Activated T-helper 1 cell treated with Interleukin-2 at 50 U/mL for 16 hours (primary cell): Measurements from ENCODE around the gene PCK2.
A peak's percentile ranks its signal among the peaks of the same experiment; 100 is the strongest.
"Not testable (repeated sequence)": the region's sequence is repeated elsewhere in the genome, so short reads cannot be mapped to it uniquely, and the experiment has no call there.

Experiments
- DNase-seq: peaks from one replicate; pipeline ENCODE4 v3.0.0-alpha.2; 2020; ENCODE audit warnings: low read depth

PCK2 gene

GRCh38 chr14:24093901-24094840, at the start of gene PCK2:
TSS of gene PCK2 (plus strand) at chr14:24094311. CDS start at chr14:24094406, 95 bp downstream.
- DNase-seq: peak; percentile 62

- not testable (repeated sequence) for DNase-seq
Observed at GRCh38 chr14:24049002-24049401, 45.1 kb upstream of the PCK2 start.

GRCh38 chr14:24050753-24051152, 43.4 kb upstream of the PCK2 start:
- DNase-seq: not testable (repeated sequence)

- DNase-seq: no peak
Observed at GRCh38 chr14:24051176-24051788, 42.8 kb upstream of the PCK2 start.

- peak; percentile 46 for DNase-seq
Observed at GRCh38 chr14:24051789-24052655, 42.1 kb upstream of the PCK2 start, which contains the start of gene CARMIL3. TSS of gene CARMIL3 (plus strand) at chr14:24052009. CDS start at chr14:24052154, 145 bp downstream.

GRCh38 chr14:24052656-24053547, 41.2 kb upstream of the PCK2 start:
- no peak for DNase-seq

GRCh38 chr14:24053548-24054323, 40.4 kb upstream of the PCK2 start:
- DNase-seq: no peak

- no peak for DNase-seq
Observed at GRCh38 chr14:24054324-24054641, 39.8 kb upstream of the PCK2 start.

GRCh38 chr14:24054646-24055045, 39.5 kb upstream of the PCK2 start:
- DNase-seq: no peak

GRCh38 chr14:24055971-24056799, 37.9 kb upstream of the PCK2 start:
- no peak for DNase-seq

- no peak for DNase-seq
Observed at GRCh38 chr14:24056800-24057184, 37.3 kb upstream of the PCK2 start.

GRCh38 chr14:24057271-24057670, 36.8 kb upstream of the PCK2 start:
- DNase-seq: no peak

- no peak for DNase-seq
Observed at GRCh38 chr14:24057867-24058259, 36.2 kb upstream of the PCK2 start.

GRCh38 chr14:24058260-24058950, 35.7 kb upstream of the PCK2 start:
- peak; percentile 27 for DNase-seq

- no peak for DNase-seq
Observed at GRCh38 chr14:24058951-24059475, 35.1 kb upstream of the PCK2 start.

GRCh38 chr14:24059841-24060388, 34.2 kb upstream of the PCK2 start:
- no peak for DNase-seq

GRCh38 chr14:24060443-24060842, 33.7 kb upstream of the PCK2 start:
- DNase-seq: no peak
